Measurements from ENCODE around the gene KIF2A.

Gene KIF2A

GRCh38 chr5:62305715-62306322 lies at the start of gene KIF2A:
Gene KIF2A (plus strand): TSS chr5:62306206. CDS start chr5:62306473, 267 bp downstream.
- peak within 1 kb of the TSS; percentile 85 for H3K4me3 ChIP-seq (ENCODE audit: low read depth, low read length)

DNA sequence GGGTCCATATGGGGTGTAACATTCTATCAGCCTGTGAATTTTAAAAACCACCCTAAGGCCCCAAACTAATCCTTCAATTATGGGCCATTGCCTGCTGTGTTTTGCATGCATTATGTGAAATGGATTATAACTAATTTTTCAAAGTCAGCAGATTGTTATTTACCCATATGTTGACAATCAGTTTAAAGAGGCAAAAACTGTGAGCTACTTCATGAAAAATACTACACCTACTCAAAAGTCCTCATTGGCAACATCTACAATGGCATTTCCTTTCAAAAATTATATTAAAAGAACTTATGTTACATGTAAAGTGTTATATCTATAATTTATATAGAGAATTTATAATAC lies 49.0 kb upstream of the KIF2A start:
- no peak overlapping the region for H3K4me3 ChIP-seq (ENCODE audit: low read depth, low read length)

DNA sequence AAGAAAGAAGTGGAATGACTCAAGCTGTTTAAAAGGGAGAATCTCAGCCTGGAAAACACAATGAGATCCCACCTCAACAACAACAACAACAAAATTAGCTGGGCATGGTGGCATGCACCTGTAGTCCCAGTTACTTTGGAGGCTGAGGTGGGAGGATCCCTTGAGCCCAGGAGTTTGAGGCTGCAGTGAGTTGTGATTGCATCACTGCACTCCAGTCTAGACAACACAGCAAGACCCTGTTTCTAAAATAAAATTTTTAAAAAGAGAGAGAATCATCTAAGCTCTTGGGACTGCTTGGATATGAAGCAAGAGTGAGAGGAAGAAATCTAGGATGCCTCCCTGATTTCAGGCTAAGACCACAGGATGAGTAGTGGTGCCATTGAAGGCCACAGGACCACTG lies 47.4 kb upstream of the KIF2A start:
- no peak overlapping the region for H3K4me3 ChIP-seq (ENCODE audit: low read depth, low read length)

DNA sequence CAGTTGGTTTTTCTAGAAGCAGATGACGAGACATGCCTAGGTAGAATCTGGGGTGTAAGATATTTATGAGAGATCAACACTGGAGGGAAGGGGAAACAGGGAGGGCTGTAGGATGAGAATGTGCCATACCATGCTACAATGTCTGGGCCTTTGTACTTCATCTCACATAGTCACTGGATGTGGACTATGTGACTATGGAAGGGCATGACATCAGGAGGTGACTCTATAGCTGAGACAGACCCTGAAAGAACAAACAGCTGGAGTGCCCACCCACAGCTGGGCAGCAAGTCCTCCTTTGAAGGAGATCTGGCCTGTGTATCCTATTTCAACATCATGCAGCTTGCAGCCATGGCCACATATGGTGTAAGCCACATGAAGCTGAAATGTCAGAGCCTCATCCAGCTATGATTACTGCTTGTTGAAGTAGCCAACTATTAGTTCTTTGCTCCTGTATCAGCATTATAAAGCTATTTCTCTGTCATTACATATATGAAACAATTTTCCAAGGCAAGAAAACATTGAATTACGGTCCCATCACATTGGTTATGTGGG lies 46.2 kb upstream of the KIF2A start:
- no peak overlapping the region for H3K4me3 ChIP-seq (ENCODE audit: low read depth, low read length)

- no peak overlapping the region for H3K4me3 ChIP-seq (ENCODE audit: low read depth, low read length)
These were observed 45.5 kb upstream of the KIF2A start for GRCh38 chr5:62260513-62260912.

DNA sequence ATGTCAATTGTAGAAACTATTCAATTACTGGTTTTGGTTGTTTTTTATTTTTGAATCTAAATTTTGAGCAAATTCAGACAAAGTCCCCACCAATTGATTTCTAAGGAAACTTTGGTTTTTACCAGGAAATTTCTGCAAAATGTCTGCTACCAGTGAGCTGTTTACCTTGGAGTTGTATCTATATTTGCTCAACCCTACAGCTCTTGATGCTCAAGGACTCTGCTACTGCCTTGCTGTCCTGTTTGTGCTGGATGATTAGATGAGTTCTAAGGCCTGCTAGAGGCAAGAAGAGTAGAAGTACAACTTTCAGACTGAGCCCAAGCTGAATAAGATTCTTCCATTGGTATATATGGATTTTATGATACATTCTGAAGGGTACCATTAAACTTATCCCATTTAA lies 42.6 kb upstream of the KIF2A start:
- no peak overlapping the region for H3K4me3 ChIP-seq (ENCODE audit: low read depth, low read length)

DNA sequence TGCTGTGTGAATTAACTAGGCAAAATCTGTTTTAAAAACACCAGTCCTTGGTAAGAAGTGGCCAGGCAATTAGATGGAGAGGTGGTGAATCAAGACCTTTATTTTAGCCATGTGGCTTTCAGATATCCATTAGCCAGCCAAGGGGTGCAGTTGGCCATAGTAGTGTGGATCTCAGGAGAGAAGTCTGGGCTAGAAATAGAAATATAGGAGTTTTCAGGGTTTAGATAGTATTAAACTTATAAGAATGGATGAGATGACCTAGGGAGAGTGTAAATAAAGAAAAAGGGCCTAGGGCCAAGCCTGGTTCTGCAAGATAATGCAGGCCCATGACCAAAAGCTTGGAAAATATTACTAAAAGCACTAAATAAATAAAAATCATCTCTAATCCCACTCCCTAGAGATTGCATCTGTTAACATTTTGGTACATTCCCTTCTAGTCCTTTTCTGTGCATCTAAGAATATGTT lies 40.3 kb upstream of the KIF2A start:
- no peak overlapping the region for H3K4me3 ChIP-seq (ENCODE audit: low read depth, low read length)

DNA sequence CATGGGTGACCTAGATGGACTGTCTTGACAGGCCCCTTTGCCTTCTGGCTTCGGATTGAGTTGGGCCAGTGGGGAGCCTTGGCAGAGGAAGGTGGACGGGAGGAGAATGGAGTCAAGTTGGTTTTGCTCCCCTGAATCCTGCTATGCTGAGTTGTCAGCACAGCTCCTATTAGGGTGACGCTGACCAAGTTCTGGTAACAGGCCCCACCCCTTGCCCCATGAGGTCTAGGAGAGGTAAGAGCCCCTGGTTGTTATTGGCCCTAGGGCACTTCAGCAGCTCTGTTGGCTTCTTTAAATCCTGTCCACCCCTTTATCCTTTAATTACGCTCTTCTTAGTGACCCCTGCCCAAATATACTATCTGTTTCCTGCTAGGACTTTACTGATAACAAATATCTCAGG lies 39.4 kb upstream of the KIF2A start:
- H3K4me3 ChIP-seq (ENCODE audit: low read depth, low read length), result no peak overlapping the region

DNA sequence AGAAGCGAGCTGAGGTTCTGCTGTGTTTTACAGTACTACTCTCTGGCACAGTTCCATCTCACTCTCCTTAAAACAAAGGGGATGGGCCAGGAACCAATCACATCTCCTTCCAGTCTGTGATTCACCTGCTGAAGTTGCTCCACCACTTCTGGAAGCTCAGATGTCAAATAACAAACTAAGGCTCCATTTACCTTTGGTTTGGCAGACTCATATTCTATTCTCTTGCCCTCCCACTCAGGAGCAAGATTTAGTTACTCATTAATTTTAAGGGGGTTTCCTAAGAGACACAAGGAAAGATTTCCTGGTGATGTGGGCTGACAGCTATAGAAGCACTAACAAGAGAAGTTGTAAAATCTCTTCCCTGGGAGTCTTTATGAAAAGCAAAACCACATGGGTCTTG lies 37.8 kb upstream of the KIF2A start:
- H3K4me3 ChIP-seq (ENCODE audit: low read depth, low read length), result no peak overlapping the region

- H3K4me3 ChIP-seq (ENCODE audit: low read depth, low read length), result no peak overlapping the region
These were observed 37.2 kb upstream of the KIF2A start for GRCh38 chr5:62268792-62269191.

GRCh38 chr5:62271370-62271769 lies 34.6 kb upstream of the KIF2A start:
- H3K4me3 ChIP-seq (ENCODE audit: low read depth, low read length), result no peak overlapping the region

DNA sequence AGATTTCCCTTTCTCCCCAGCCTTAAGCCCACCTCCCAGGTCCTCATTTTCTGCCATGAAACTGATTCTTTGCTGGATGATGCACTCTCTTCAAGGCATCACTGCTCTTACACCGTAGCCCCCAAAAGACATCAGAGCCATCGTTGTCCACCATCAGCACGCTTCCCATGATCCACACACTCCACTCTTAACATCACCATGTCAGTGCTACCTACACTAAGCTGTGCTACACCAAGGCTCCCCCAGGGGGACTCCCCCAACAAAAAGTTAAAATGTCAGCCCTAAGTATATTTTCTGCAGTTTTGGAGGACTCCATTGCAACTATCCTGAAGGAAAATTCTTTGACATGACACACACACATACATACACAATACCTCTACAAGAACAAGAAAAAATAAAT lies 34.1 kb upstream of the KIF2A start:
- H3K4me3 ChIP-seq (ENCODE audit: low read depth, low read length), result no peak overlapping the region

DNA sequence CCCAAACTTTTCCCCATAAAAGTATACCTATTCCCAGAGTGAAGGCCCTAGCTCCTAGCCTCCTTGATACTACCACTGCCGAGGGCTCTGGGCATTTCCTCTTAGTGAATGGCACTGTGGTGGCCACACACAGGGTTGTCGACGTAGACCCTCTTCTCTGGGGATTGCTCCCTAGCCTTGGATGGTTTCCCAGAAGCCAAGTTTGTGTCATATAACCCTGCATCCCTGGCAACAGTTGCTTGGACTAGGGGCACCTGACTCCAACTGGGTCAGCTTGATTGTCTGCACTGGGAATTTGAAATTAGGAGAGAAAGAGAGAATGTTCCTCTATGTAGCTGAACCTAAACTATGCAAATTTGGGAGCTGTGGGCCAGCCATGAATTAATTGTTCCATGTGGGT lies 32.3 kb upstream of the KIF2A start:
- H3K4me3 ChIP-seq (ENCODE audit: low read depth, low read length), result no peak overlapping the region

- no peak overlapping the region for H3K4me3 ChIP-seq (ENCODE audit: low read depth, low read length)
These were observed 30.4 kb upstream of the KIF2A start for GRCh38 chr5:62275581-62275980.

- H3K4me3 ChIP-seq (ENCODE audit: low read depth, low read length), result no peak overlapping the region
These were observed 24.6 kb upstream of the KIF2A start for GRCh38 chr5:62281411-62281810.

GRCh38 chr5:62282064-62282463 lies 23.9 kb upstream of the KIF2A start:
- no peak overlapping the region for H3K4me3 ChIP-seq (ENCODE audit: low read depth, low read length)

GRCh38 chr5:62283005-62283404 lies 23.0 kb upstream of the KIF2A start:
- no peak overlapping the region for H3K4me3 ChIP-seq (ENCODE audit: low read depth, low read length)

- no peak overlapping the region for H3K4me3 ChIP-seq (ENCODE audit: low read depth, low read length)
These were observed 22.1 kb upstream of the KIF2A start for GRCh38 chr5:62283861-62284260.

DNA sequence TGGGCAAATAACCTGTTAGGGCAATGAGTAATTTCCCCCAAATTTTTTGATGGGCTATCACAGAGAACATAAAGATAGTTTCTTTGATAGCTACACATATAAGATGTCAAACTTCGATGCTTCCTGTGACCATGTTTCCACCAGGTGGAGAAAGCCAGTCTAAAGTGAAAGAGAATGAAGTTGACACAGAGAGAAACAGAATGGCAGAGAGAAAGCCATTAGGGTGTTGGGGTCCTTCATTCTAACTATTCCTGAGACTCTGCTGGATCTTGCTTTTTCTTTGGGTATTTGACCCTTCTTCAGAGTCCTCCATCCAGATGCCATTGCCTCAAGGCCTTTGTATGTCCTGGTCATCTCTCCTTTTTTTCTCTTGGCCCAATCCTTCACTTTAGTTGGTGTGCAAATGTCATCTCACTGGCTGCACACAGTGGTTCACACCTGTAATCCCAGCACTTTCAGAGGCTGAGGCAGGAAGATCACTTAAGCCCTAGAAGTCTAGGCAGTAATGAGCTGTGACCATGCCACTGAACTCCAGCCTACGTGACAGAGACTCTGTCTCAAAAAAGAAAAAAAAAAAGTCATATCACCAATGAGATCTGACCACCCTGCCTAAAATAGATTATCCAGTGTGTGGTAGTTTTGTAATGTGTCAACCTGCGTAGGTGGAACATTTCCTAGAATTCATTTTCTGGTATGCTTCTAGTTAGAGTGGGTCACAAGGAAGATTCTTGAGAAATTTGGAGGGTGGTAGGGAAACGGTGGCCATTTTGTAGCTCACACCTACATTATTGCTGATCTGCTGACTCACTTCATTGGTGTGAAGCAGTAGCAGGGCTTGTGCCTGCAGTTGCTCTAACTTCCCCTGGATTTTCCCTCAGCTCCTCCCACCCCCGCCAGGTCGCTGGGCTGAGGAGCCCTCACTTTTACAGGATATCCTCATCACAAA lies 20.8 kb upstream of the KIF2A start:
- no peak overlapping the region for H3K4me3 ChIP-seq (ENCODE audit: low read depth, low read length)

GRCh38 chr5:62286834-62287233 lies 19.2 kb upstream of the KIF2A start:
- no peak overlapping the region for H3K4me3 ChIP-seq (ENCODE audit: low read depth, low read length)

DNA sequence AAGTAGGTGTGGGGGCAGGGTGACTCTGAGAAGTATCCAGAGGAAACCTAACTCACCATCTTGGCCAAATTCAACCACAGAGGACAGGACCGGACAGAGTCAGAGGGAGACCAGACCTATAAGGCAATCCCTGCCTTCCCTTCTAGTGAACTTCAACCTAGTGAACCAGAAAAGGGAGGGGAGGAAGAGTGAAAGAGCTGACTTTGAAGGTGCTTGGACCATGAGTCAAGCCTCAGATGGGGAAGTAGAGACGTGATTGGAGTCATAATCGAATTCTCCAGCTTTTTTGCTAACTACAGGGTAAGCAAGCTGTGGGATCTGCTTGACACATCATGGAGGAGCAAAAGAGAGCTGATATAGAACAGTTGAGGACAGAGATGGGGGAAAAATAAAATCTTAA lies 18.8 kb upstream of the KIF2A start:
- H3K4me3 ChIP-seq (ENCODE audit: low read depth, low read length), result no peak overlapping the region

DNA sequence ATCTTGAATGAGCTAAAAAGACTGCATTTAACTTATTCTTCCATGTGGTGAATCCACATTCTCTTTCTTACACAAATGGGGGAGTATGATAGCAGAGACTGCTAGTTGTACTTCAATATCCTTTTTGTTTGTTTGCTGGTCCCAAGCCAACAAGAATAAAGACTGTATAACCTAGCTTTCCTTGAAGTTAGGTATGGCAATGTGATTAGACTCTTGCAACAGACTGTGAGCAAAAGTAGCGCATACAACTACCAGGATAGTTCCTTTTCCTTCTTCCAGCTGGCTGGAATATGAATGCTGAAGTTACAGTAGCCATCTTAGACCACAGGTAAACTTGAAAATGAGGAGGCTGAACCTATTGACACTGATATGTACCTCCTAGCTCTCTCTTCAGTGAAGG lies 17.9 kb upstream of the KIF2A start:
- no peak overlapping the region for H3K4me3 ChIP-seq (ENCODE audit: low read depth, low read length)
